ENCODE results near the gene TOP3B.
"Not testable (repeated sequence)": the region's sequence is repeated elsewhere in the genome, so short reads cannot be mapped to it uniquely, and the experiment has no call there.

TOP3B gene

DNA sequence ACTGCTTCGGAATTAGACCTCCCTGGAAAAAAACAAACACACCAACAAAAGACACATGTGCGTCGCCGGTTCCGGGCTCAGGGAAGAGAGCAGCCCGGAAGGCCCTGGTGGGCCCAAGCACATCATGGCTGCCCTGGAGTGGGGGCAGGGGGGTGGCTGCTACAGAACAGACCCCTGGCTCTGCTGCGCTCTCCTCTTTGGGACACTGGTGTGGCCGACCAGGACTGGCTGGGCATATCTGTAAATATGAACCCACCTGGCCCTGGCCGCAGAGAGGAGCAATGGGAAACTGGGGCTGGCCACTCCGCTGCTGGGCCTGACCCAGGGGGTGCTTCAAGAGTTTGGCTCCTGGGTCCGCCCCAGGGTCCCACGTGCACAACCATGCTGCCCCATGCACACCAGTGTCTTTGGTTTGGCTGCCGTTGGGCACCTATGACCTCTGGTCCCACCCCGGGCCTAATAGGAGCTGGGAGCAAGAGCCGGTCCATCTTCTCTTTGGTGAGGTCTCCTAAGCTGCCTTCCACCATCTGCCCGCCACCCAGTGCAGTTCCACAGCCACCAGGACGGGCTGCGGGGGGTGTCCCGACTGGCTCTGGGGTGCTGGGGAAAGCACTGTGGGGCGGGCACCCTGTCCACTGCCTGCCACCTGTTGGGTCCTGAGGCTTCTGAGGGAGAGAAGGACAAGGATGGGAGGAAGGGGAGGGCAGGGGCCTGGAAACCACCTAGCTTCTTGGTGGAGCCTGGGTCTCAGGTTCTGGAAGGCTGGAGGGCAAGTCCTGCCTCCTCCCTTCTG is 60.0 kb downstream of the TOP3B start:
- no peak for DNase-seq (ENCODE audit: low read depth)

DNA sequence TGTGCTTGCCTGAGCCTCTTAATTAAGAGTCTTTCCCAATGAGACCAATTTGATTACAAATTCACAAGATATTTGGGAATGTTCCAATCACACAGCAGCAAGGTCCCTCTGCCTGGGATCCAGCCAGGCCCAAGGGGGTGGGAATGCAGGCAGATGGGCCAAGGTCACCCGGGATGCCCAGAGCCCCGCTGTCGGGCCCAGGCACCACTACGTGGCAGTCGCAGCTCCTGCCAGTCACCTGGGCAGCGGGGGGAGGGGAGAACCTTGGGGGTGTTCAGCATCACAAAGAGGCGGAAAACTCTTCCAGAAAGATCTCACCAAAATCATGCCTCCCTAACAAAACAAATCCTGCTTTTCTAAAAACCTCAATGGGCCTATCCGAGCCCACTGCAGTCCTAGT is 60.9 kb downstream of the TOP3B start:
- no peak for DNase-seq (ENCODE audit: low read depth)

DNA sequence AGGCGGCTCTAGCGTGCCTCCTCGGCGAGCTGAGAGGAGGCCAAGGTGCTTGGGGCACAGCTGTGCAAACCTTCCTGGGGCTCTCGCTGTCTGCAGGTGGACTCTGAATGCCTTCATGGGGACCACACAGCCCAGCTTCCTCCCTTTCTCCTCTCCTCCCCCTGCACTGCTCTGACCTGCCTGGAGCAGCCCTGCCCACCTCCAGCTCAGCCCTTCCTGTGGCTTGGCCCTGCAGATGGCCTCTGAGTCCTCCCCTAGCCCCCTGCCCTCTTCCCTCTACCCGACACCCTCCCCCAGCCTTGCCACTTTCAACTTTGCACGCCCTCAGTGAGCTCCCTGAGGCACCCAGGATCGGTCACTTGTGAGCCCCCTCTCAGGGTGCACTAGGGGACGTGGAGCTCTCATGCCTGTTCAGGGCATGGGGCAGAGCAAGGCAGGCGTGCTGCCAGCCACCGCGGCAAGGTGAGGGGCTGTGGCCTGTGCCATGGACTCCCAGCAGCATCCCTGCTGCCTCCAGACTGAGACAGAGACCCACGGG is 61.3 kb downstream of the TOP3B start:
- no peak for DNase-seq (ENCODE audit: low read depth)

DNA sequence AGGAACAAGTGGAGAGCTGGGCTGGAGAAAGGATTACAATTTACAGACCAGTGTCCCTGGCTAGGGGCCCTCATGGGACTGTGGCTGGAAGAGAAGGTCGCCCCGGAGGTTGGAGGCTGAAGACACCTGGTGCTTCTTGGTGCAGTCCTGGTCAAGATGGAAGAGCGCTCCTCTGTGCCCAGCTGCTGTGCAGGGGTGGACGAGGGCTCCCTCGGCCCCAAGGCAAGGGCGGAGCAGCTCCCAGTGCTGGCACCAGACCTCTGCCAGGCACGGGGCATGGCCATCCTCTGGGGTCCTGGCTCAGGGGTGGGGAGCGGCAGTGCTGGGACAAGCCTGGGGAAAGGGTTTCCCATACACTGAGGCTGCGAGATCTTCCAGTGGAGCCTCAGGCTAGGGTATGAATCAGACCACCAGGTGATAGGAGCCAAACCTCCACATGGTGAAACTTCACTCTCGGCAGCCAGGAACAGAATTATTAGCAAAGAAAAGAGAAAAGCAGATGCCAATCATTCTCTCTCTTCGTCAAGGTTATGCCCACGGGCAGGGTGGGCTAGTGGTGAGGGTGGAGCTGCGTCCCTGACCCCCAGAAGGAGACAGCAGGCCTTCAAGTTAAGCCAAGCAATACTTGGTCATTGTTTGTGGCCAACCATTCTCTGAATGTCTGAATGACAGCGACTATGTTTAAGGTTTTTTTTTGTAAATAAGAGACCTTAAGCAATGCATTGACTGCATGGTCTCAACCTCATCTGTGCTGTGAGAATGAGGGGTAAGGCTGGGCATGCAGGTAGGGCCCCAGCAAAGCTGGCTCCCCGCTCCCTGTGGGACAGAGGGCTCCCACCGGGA is 62.0 kb downstream of the TOP3B start:
- DNase-seq (ENCODE audit: low read depth): no peak

DNA sequence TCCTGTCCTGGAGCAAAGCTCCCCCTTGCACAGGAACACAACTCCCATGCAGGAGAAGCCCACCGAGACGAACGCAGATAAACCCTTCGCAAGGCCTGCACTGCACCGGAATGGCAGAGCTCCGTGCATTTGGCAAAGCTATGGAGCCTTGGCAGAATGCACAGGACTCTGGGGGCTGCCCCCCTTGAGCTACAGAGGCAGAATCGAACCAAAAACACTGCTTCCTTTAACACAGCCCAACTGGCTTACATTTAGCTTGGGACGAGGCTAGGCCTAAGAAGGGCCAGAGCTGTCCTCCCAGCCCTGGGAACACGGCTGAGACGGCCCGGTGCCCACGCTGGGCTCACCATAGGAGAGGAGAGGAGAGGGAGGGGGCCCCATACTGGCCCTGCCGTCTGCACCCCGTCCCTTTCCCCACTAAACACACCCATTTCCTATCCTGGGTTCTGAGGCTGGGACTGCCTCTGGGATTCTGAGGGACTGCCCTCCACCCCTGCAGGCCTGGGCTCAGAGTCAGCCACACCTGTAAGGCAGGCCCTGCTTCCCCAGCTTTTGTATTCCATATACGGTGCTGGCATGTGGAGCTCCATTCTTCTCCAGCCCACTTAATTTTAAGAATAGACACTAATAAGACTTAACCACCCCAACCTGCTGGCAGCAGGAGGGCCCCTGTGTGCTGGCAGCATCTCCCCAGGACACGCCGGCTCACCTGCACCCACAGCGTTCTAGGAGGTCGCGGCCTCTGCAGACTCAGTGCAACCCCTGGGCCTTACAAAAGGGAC is 62.9 kb downstream of the TOP3B start:
- no peak for DNase-seq (ENCODE audit: low read depth)

DNA sequence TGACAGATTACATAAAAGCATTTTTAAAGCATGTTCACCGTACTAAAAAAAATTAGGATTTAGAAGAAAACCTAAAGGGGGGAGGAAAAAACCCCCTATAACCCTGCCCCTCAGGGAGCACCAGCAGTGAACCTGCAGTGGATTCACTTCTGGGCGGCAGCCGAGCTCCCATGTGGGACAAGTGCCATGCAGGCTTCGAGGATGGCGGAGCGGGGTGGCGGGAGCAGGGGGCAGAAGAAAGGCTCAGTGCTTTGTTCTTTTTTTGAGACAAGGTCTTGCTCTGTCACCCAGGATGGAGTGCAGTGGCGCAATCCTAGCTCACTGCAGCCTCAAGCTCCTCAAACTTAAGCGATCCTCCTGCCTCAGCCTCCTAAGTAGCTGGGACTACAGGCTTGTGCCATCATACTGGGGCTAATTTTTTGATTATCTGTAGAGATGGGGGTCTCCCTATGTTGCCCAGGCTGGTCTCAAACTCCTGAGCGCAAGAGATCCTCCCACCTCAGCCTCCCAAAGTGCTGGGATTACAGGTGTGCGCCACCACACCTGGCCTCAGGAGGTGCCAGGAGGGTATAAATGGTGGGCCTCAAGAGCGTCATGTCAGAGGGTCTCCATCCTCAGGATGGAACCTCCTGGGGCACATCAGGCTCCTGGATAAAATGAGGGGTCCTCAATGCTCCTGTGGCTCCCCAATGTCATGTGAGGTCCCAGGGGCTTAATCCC is 64.0 kb downstream of the TOP3B start:
- DNase-seq (ENCODE audit: low read depth): no peak

DNA sequence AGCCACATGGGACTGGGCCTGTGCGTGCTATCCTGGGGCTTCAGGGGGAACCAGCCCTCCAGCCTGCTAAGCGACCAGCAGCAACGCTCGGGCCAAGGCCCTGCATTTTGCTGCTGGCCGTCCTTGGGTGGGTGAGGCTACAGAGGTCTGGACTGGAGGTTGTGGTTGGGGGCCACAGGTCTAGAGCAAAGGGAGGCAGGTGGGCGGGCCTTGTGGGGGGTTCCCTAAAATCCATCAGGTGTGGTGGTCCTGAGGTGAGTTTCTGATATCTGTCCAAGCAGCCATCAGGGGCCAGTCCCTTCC is 64.7 kb downstream of the TOP3B start:
- no peak for DNase-seq (ENCODE audit: low read depth)

DNA sequence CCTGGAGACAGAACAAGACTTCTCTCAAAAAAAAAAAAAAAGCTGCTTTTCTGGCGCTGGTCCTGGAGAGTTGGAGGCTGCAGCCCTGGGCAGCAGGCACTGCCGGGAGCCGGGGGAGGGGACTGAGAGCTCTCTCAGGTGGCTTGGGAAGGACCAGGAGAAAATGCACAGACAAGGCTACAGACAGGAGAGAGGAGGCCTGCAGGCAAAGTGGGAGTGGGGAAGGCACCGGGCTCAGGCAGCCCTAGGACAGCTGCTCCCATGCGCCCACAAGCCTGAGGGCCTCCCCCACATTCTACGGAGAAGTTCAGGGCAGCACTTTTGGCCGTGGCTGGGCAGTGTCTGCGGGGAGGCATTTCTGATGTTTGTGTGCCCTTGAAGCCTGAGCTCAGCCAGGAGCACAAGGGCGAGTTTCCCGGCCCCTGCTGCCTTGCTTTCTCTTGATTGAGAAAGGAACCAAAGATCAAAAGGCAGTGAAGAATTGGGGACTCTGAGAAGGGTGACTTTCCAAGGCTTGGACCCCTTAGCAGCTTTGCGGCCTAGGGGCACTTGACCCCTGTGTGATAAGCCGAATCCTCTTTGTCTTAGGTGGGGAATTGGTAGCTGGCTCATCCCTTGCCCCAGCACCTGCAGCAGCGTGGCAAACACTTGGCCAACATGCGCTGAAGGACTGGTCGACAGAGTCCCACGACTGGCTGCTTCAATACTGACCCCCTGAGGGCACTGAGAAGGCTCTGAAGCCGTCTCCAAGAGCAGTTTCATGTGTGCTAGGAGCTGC is 65.2 kb downstream of the TOP3B start:
- no peak for DNase-seq (ENCODE audit: low read depth)

DNA sequence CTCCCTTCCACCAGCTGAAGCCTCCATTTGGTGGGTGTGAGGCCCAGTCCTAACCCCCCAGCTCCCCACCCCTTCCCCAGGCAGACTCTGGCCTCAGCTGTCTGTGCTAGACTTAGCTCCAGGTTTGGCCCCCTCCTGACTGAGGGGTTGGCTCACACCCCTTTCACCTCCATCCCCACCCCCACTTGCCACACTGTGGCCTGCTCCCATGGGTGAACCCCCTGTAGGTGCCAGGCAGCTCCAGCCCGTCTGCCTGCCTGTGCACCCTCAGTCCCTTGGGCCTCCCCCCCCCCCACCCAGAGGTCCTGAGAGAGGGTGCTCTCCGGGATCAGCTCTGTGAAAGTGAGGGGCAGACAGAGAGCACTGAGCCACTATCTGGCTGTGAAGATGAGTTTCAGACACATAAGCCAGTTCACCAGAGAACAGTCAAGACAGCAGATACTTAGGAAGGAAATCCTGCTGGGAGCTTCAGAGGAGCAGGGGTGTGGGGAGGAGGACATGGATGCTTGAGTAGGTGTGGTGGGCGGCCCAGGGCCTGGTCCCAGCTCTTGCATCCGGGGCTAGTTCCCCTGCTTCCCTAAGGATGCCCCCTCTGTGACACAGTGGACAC is 66.2 kb downstream of the TOP3B start:
- DNase-seq (ENCODE audit: low read depth): no peak

DNA sequence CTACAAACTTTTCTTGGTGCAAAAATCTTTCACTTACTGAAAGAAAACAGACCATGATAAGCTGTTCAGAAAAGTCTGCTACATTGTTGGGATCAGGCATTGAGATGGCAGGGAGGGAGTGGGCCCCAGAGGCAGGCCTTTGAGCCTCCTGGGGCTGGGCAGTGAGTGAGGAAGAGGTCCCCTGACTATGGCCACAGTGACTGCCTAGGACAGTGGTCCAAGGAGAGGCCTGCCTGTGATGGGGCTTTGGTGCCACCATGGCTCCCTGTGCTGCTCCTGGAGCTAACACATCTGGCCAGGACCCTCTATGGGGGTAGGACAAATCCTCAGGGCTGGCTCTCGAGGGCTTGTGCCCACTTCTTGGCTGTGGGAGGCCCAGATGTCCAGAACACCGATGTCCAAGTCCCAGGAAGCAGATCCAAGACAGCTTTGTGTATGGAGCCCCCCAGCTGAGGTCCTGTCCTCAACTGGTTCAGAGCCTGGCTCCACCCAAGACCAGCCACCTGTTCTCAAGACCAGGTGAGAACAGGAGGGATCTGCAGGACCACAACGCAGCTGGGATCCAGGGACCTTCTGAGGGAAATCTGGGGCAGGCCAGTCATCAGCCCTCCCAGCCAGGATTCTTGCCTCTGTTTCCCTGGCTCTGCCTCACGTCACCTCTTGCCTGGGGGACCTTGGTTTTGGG is 66.8 kb downstream of the TOP3B start:
- no peak for DNase-seq (ENCODE audit: low read depth)

DNA sequence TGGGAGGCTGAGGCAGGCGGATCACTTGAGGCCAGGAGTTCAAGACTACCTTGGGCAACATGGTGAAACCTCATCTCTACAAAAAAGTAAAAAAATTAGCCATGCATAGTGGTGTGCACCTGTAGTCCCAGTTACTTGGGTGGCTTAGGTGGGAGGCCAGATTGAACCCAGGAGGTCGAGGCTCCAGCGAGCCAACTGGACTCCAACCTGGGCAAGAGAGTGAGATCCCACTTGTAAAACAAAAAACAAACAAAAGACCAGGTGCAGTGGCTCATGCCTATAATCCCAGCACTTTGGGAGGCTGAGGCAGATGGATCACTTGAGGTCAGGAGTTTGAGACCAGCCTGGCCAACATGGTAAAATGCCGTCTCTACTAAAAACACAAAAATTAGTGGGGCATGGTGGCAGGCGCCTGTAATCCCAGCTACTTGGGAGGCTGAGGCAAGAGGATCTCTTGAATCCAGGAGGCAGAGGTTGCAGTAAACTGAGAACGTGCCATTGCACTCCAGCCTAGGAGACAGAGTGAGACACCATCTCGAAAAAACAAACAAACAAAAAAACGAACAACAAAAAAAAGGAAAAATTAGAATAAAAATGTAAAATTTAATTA is 68.4 kb downstream of the TOP3B start:
- not testable (repeated sequence) for DNase-seq (ENCODE audit: low read depth)

DNA sequence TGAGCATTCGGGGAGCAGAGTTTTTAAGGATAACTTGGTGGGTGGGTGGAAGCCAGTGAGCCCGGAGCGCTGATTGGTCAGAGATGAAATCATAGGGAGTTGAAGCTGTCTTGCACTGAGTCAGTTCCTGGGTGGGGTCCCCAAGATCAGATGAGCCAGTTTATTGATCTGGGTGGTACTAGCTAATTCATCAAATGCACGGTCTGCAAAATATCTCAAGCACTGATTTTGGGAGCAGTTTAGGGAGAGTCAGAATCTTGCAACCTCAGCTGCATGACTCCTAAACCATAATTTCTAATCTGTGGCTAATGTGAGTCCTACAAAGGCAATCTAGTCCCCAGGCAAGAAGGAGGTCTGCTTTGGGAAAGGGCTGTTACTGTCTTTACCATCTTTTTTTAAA is 72.2 kb downstream of the TOP3B start:
- DNase-seq (ENCODE audit: low read depth): not testable (repeated sequence)

DNA sequence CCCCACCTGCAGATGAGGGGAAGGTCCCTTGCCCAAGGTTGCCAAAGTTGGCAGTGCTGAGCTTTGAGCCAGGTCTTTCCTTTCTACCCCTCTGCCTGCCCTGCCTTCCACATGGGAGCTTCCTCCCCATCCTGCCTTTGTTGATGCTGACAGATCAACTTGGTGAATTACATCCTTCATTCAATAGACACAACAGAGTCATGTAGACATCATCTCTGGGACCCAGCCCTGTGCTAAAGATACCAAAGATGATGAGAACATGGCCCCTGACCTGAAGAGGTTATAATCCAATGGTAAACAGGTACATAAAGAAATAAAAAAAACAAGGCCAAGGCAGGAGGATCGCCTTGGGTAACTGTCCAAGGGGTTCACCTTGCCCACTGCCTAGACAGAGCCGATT is 72.7 kb downstream of the TOP3B start:
- DNase-seq (ENCODE audit: low read depth): no peak

DNA sequence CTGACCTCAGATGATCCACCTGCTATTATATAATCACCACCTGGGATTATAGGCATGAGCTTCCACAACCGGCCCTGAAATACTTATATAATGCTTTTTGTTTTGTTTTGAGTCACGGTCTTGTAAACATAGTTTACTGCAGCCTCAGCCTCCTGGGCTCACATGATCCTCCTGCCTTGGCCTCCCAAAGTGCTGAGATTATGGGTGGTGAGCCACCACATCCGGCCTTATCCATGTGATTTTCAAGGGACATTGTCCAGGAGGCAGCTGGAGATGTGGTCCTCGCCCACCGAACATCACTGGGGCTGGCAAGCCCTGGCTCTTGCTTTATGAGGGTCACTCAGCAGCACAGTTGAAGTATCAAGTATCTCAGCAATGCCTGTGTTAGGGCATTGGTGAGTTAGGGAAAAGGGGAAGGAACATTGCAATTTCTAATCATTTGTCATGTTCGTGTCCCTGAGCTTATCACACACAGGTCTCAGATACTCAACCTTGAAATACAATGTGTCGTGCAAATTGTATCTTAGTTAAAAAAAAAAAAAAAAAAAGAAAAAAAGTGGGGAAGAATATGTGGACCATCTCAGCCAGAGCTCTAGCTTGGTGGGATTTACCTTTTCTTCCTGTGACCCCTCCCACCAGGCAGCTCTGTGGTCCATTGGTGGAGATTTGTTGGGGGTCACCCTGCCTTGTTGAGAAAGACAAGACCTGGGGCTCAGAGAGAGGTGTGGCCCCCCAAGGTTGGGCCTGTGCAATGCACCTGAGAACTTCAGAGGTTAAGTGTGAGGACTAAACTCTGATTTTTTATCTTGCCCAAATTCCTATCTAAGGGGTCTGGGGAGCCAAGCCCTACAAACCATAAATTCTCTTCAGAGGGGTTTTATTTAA is 74.7 kb downstream of the TOP3B start:
- no peak for DNase-seq (ENCODE audit: low read depth)

Data from activated T-cell treated with anti-CD3 and anti-CD28 coated beads for 1 hour (primary cell).